ENCODE results near the gene RAPSN. TPM values are rescaled to one million over a fixed set of nuclear protein-coding genes. Genes with fewer than 3 reads are reported as not detected.

RAPSN gene
- total RNA-seq, 2 experiments from 2014 or later = 0.16 to 0.79 TPM

DNA sequence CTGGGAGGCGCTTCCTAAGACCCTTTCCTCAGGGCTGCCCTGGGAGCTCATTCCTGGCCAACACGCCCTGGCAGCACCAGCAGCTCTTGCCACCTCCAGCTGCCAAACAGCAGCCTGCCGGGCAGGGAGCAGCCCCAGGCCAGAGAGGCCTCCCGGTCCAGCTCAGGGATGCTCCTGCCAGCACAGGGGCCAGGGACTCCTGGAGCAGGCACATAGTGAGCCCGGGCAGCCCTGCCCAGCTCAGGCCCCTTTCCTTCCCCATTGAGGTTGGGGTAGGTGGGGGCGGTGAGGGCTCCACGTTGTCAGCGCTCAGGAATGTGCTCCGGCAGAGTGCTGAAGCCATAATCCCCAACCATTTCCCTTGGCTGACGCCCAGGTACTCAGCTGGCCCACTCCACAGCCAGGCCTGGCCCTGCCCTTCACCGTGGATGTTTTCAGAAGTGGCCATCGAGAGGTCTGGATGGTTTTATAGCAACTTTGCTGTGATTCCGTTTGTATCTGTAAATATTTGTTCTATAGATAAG is 32.9 kb downstream of the RAPSN start:
- CTCF ChIA-PET = no interaction called here
- H3K27ac Mint-ChIP-seq = no peak overlapping the region

DNA sequence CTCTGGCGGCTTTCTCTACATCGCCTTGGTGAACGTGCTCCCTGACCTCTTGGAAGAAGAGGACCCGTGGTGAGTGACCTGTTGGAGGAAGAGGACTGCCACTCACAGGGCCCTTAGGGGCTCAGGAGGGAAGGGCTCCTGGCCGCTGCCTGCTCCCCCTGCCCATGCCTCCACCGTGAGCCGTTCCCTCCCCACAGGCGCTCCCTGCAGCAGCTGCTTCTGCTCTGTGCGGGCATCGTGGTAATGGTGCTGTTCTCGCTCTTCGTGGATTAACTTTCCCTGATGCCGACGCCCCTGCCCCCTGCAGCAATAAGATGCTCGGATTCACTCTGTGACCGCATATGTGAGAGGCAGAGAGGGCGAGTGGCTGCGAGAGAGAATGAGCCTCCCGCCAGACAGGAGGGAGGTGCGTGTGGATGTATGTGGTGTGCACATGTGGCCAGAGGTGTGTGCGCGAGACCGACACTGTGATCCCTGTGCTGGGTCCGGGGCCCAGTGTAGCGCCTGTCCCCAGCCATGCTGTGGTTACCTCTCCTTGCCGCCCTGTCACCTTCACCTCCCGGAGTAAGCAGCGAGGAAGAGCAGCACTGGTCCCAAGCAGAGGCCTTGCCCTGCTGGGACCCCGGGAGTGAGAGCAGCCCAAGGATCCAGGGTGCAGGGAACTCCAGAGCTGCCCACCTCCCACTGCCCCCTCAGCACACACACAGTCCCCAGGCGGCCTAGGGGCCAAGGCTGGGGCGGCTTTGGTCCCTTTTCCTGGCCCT is 33.7 kb downstream of the RAPSN start:
- DNase-seq = no peak
- Mint-ChIP-seq H3K27me3 (no peaks in the 10 kb centered on the region), H3K9me3 (ENCODE audit: low read depth) (no peaks in the 10 kb centered on the region), H3K36me3 (peaks cover 15% of the 10 kb centered on the region), H3K27ac (no peak overlapping the region), H3K4me1 (peaks cover under 1% of the 10 kb centered on the region), H3K4me3 (no peak overlapping the region)
- CTCF ChIA-PET = interaction anchor here (1.1 to 7.0 kb wide), 3 partner anchors 9 to 42 kb away, joined by 3 to 78 read pairs (median 3); partner anchors contain the start of gene PSMC3
- ATAC-seq = no peak

More for the DNA sequence above, 32.9 kb downstream of the RAPSN start:
- Mint-ChIP-seq H3K27me3 (no peaks in the 10 kb centered on the region), H3K4me3 (no peak overlapping the region), H3K4me1 (no peaks in the 10 kb centered on the region), H3K36me3 (peaks cover 16% of the 10 kb centered on the region), H3K9me3 (ENCODE audit: low read depth) (no peaks in the 10 kb centered on the region)
- ATAC-seq (no peak), DNase-seq (no peak)

DNA sequence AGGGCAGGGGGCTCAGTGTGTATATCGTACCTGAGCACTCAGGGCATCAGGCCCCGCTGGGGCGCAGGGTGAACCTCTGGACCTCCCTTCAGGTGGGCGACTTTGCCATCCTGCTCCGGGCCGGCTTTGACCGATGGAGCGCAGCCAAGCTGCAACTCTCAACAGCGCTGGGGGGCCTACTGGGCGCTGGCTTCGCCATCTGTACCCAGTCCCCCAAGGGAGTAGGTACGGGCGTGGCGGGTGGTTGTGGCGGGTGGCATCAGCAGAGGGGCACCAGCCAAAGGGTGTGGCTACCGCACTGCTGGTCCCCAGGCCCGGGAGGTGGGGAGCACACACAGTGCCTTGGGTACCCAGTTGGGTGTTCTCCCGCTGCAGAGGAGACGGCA is 34.3 kb downstream of the RAPSN start:
- peaks cover 2% of the 10 kb centered on the region for H3K4me1 Mint-ChIP-seq
- no peak for DNase-seq
- no peaks in the 10 kb centered on the region for H3K27me3 Mint-ChIP-seq
- no peak for ATAC-seq
- H3K27ac Mint-ChIP-seq = no peak overlapping the region
- H3K9me3 Mint-ChIP-seq (ENCODE audit: low read depth) = no peaks in the 10 kb centered on the region
- peaks cover 10% of the 10 kb centered on the region for H3K36me3 Mint-ChIP-seq
- CTCF ChIA-PET = interaction anchor here (1.1 to 7.0 kb wide), 3 partner anchors 9 to 41 kb away, joined by 3 to 78 read pairs (median 3); partner anchors contain the start of gene PSMC3
- H3K4me3 Mint-ChIP-seq = no peak overlapping the region

DNA sequence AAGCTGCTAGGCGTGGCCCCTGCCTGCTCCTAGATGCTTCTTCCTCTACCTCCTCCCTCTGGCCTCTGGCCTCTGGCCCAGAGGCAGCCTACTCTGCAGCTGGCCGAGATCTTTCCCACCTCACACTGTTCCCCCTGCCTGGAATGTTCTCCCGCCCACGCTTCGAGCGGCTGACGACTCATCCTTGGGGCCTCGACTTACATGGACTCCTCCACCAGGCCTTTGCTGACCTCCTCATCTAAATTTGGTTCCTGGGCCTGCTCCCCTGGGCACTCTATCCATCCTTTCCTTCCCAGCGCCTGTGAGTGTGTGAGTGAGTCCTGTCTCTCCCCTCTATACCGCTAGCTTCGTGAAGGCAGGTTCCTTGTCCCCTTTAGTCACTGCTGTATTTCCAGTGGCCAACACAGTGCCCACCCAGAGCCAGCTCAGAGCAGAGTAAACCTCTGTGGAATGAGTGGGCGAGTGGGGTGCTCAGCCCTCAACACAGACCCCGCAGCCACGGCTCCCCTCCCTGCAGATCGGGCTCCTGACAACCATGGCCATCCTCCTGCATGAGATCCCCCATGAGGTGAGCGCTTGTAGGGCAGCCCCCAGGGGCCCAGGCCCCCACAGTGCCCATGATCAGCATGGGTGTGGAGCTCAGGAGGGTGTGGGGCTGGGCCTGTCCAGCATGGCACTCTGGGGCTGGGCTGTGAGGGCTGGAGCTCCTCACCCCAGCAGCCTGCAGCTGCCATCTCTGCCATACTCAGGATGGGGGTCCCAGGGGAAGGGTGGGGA is 34.8 kb downstream of the RAPSN start:
- H3K36me3 Mint-ChIP-seq = peaks cover 8% of the 10 kb centered on the region
- H3K4me1 Mint-ChIP-seq = peaks cover 4% of the 10 kb centered on the region
- CTCF ChIA-PET = interaction anchor here (1.1 to 7.0 kb wide), 3 partner anchors 10 to 41 kb away, joined by 3 to 78 read pairs (median 3); partner anchors contain the start of gene PSMC3
- H3K9me3 Mint-ChIP-seq (ENCODE audit: low read depth) = no peaks in the 10 kb centered on the region
- H3K27me3 Mint-ChIP-seq = no peaks in the 10 kb centered on the region
- ATAC-seq (no peak), DNase-seq (no peak)
- H3K27ac Mint-ChIP-seq = no peak overlapping the region
- no peak overlapping the region for H3K4me3 Mint-ChIP-seq

DNA sequence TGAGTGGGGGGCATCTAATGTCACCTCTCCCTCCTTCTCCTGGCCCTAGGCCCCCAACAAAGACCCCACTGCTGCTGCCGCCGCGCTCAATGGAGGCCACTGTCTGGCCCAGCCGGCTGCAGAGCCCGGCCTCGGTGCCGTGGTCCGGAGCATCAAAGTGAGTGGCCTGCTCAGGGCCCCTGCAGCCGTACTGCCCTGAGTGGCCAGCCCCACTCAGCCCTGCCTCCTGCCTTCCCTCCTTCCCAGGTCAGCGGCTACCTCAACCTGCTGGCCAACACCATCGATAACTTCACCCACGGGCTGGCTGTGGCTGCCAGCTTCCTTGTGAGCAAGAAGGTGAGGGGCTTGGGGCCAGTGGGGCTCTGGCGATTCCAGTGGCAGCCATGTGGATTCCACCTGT is 35.6 kb downstream of the RAPSN start:
- H3K9me3 Mint-ChIP-seq (ENCODE audit: low read depth) = no peaks in the 10 kb centered on the region
- CTCF ChIA-PET = interaction anchor here (1.1 to 7.1 kb wide), 5 partner anchors 11 to 226 kb away, joined by 3 to 125 read pairs (median 78); partner anchors contain the start of gene PSMC3
- DNase-seq = no peak
- H3K36me3 Mint-ChIP-seq = peaks cover 4% of the 10 kb centered on the region
- no peak overlapping the region for H3K4me3 Mint-ChIP-seq
- H3K27ac Mint-ChIP-seq = no peak overlapping the region
- H3K27me3 Mint-ChIP-seq = no peaks in the 10 kb centered on the region
- ATAC-seq = no peak
- peaks cover 9% of the 10 kb centered on the region for H3K4me1 Mint-ChIP-seq

DNA sequence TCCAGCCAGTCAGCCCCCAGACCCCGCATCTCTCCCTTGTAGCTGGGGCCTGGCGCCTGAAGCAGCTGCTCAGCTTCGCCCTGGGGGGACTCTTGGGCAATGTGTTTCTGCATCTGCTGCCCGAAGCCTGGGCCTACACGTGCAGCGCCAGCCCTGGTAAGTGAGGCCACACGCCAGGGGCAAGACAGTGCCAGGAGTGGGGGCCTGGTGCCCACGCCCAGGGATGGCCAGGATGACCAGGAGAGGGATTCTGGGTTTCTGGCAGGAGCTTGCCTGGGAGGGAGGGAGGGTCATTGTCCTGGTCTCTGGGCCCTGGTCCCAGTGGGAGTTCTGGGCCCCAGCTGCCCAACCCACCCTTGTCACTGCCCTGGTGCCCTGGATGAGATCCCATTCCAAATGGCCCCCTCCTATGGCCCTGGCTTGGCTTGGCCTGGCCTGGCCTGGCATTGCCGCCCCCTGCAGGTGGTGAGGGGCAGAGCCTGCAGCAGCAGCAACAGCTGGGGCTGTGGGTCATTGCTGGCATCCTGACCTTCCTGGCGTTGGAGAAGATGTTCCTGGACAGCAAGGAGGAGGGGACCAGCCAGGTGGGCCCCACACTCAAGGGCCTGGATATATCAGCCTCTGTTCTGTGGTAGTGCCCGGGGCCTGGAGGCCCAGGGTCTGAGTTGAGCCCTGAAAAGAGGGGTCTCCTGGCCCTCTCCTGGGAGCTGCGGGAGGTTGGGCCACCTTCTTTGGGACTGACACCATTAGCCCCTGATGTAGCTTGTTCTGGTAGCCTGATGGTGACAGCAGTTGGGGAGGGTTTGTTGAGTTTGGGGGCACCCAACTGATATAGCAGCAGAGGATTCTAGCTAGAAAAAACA is 36.8 kb downstream of the RAPSN start:
- no peaks in the 10 kb centered on the region for H3K36me3 Mint-ChIP-seq
- DNase-seq = peak; percentile 67
- H3K4me3 Mint-ChIP-seq = no peak overlapping the region
- H3K9me3 Mint-ChIP-seq (ENCODE audit: low read depth) = no peaks in the 10 kb centered on the region
- peaks cover 15% of the 10 kb centered on the region for H3K4me1 Mint-ChIP-seq
- ATAC-seq = no peak
- H3K27me3 Mint-ChIP-seq = no peaks in the 10 kb centered on the region
- no peak overlapping the region for H3K27ac Mint-ChIP-seq
- CTCF ChIA-PET = interaction anchor here (0.5 to 7.1 kb wide), 35 partner anchors 9 to 445 kb away, joined by 3 to 125 read pairs (median 4); partner anchors contain the start of genes ACP2, KBTBD4, NDUFS3 and PSMC3

DNA sequence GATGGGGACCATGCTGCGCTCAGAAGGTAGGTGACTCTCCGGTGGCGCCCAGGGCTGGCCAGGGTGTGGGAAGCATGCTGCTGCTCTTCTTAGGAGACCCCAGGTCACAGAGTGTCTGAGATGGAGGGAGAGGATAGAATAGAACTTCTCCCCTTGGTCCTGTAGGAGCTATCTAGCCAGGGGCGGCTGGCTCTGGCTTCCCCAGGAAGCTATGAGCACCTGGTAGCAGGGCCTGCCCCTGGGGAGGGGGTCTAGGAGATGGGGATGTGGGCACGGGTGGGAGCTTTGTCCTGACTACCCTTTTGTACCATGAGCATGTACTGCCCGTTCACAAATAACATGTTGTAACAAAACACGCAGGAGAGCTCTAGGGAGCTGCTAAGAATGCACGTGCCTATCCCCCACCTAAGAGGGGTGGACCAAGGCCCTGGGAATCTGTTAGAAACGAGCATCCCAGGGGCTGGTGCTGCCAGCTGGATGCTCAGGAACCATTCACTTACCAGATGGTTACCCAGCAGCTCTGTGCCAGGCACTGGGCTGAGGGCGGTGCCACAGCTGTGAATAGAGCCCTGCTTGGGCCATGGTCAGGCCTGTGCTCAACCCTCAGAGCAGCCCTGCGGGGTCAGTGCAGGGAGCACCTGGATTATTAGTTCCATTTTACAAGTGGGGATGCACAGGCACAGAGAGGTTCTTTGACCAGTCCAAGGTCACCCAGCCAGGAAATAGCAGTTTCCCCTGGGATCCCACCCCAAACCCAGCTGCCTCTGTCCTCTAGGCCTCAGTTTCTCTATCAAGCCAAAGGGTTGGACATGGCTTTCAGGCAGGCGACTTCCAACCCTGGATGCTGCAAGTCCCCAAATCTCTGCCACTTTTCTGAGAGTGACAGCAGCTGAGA is 38.3 kb downstream of the RAPSN start:
- no peak overlapping the region for H3K27ac Mint-ChIP-seq
- no peak for DNase-seq
- ATAC-seq = no peak
- CTCF ChIA-PET = interaction anchor here (0.8 to 7.1 kb wide), 13 partner anchors 14 to 233 kb away, joined by 3 to 125 read pairs (median 8); partner anchors contain the start of genes ACP2, PSMC3 and SPI1
- H3K4me1 Mint-ChIP-seq = peaks cover 19% of the 10 kb centered on the region
- no peaks in the 10 kb centered on the region for H3K36me3 Mint-ChIP-seq
- no peaks in the 10 kb centered on the region for H3K27me3 Mint-ChIP-seq
- H3K4me3 Mint-ChIP-seq = no peak overlapping the region
- no peaks in the 10 kb centered on the region for H3K9me3 Mint-ChIP-seq (ENCODE audit: low read depth)

DNA sequence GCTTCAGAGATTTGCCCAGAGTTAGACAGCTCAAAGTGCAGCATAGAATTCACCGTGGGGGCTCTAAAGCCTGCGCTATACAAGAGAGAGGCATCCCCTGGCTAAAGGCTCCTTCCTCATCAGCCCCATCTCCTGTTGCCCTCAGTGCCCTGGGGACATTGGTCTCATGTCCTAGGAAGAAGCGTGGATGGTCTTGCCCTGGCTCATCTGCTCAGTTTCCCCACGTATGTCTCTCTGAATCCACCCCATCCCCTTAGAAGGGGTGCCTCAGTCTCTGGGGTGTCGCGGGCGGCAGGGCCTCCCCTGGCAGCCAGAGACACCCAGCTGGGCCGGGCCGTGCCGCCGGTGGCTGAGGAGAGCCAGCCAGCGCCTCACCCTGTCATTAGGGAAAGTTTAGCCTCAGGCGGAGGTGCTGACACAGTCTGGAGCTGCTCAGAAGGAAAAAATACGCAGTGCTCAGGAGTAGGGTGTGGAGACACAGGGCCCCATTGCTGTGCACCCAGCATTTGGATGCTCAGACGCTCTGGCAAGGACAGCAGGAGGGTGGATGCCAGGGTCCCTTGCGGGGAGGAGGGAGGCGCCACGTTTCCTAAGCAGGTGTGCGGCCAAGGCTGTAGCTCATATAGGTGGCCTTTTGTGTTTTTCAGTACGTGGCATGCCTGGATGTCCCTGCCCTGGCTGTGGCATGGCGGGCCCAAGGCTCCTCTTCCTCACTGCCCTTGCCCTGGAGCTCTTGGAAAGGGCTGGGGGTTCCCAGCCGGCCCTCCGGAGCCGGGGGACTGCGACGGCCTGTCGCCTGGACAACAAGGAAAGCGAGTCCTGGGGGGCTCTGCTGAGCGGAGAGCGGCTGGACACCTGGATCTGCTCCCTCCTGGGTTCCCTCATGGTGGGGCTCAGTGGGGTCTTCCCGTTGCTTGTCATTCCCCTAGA is 39.2 kb downstream of the RAPSN start:
- DNase-seq = no peak
- ATAC-seq = no peak
- H3K4me3 Mint-ChIP-seq = peak overlapping the region; percentile 80
- no peaks in the 10 kb centered on the region for H3K9me3 Mint-ChIP-seq (ENCODE audit: low read depth)
- no peaks in the 10 kb centered on the region for H3K36me3 Mint-ChIP-seq
- H3K27me3 Mint-ChIP-seq = no peaks in the 10 kb centered on the region
- CTCF ChIA-PET = interaction anchor here (1.0 to 7.1 kb wide), 7 partner anchors 11 to 152 kb away, joined by 3 to 125 read pairs (median 8); partner anchors contain the start of genes NR1H3 and PSMC3
- peak overlapping the region; percentile 79 for H3K27ac Mint-ChIP-seq
- peaks cover 19% of the 10 kb centered on the region for H3K4me1 Mint-ChIP-seq

DNA sequence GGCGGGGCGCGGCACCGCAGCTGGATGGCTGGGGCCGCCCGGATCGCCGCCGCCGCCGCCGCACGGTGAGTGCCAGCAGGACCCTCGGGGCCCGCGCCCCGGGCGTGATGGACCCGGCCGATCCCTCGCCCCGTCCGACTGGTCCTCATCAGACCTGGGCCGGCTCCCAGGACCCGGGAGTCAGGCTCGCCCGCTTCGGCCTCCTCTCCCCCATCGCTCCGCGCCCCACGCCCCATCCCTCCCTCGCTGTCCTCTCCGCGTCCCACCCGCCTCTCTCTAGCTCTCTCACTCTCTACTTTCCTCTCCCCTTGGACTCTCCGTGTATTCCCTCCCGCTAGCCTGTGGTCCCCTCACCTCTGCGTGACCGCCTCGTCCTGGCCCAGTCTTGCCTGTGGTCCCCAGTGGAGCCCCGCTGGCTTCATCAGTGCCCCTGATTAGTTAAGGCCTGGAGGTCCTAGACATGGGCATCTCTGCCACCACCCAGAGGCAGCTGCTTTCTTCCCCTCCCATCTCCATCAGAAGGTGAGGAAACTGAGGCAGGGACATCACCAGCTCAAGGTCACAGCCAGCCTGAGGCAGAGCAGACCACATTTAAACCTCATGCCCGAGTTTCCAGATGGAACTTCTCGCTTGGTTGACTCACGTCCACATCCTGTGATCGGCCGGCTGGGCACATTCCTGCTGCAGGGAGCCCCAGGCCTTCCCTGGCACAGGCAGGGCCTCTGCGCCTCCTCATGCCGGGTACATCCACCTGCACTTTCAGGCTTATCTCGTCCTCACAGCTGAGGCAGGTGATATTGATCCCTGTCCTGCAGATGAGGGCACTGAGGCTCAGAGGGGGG is 40.1 kb downstream of the RAPSN start:
- CTCF ChIA-PET = interaction anchor here (0.8 to 7.1 kb wide), 7 partner anchors 10 to 151 kb away, joined by 3 to 125 read pairs (median 6); partner anchors contain the start of genes NR1H3 and PSMC3
- H3K4me1 Mint-ChIP-seq = peaks cover 19% of the 10 kb centered on the region
- H3K9me3 Mint-ChIP-seq (ENCODE audit: low read depth) = no peaks in the 10 kb centered on the region
- H3K36me3 Mint-ChIP-seq = no peaks in the 10 kb centered on the region
- H3K27ac Mint-ChIP-seq = peak overlapping the region; percentile 79
- DNase-seq (no peak), ATAC-seq (no peak)
- H3K4me3 Mint-ChIP-seq = peak overlapping the region; percentile 80
- H3K27me3 Mint-ChIP-seq = no peaks in the 10 kb centered on the region

DNA sequence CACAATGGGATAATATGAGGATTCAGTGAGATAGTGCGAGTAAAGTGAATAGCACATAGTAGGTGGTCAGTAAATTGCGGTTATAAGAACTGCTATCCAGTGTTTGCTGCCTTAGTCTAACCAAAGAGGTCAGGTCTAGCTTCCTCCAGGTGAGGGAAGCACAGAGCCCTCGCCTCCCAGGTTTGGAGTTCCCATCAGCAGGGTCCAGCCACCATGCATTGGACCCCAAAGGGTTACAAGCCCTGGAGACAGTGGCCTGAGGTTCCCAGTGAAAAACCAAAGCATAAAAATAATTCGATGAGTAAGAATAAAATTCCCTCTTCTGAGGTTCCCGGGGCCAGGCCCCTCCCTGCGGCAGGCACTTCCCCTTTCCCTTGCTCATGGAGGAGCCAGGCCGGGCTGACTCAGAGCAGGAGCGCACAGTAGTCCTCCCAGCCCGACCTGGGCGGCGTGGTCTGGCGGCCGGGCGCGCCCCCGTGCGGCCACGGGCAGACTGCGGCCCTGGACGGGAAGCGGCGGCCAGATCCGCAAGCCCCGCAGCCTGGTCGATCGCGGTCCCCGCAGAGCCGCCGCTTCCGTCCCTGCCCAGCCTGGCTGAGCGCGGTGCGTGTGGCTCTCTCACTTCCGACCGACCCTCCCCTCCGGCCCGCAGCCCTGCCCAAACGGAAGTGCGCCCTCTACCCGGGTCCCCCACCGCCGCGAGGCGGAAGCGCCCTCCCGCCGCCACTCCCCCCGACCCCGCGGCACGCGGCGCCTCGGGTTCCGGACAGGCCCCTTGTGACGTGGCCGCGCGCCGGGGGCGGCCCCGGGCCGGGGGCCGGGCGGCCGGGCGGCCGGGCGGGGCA is 41.0 kb downstream of the RAPSN start, which contains the start of gene SLC39A13:
SLC39A13 (plus strand) TSS at position 845 of the 845 bp plus-strand sequence. CDS start 1,505 bp downstream, outside the sequence.
- no peaks in the 10 kb centered on the region for H3K9me3 Mint-ChIP-seq (ENCODE audit: low read depth)
- ATAC-seq (peak; percentile 89), DNase-seq (peak; percentile 93)
- H3K4me1 Mint-ChIP-seq = peaks cover 19% of the 10 kb centered on the region
- H3K27ac Mint-ChIP-seq = peak within 1 kb of the TSS; percentile 87
- peak within 1 kb of the TSS; percentile 80 for H3K4me3 Mint-ChIP-seq
- CTCF ChIA-PET = interaction anchor here (0.6 to 7.1 kb wide), 6 partner anchors 9 to 113 kb away, joined by 3 to 125 read pairs (median 41); partner anchors contain the start of gene PSMC3
- no peaks in the 10 kb centered on the region for H3K27me3 Mint-ChIP-seq
- H3K36me3 Mint-ChIP-seq = no peaks in the 10 kb centered on the region
